Ovary (tissue), 3 donors: ENCODE data around the gene ACSL6.

Experiments used
- EP300 ChIP-seq: sonication (generic); formaldehyde crosslinking; IDR thresholded peaks from one replicate; pipeline ENCODE4 v1.6.1; 2017; ENCODE audit warnings: antibody characterized with exemption
- POLR2A ChIP-seq: fragments of 450-650 bp; IDR thresholded peaks from one replicate; pipeline ENCODE4 v1.6.1; 2017; ENCODE audit warnings: antibody characterized with exemption, mild to moderate bottlenecking, moderate library complexity
- TF ChIP-seq, protein P1 (sequence below), 3 donors: fragments of 450-650 bp in 2 of 3; fragments of 200-600 bp in 1 of 3; IDR thresholded peaks; one replicate each; pipeline versions ENCODE4 v1.5.1 to v1.8.0; 2016 to 2022; ENCODE audit warnings: antibody characterized with exemption in 3 of 3, mild to moderate bottlenecking in 1 of 3
- donor health status: DM: no; HTN: no; CAD: no.

- TF ChIP-seq EP300: no peak
- TF ChIP-seq, protein P1, sequence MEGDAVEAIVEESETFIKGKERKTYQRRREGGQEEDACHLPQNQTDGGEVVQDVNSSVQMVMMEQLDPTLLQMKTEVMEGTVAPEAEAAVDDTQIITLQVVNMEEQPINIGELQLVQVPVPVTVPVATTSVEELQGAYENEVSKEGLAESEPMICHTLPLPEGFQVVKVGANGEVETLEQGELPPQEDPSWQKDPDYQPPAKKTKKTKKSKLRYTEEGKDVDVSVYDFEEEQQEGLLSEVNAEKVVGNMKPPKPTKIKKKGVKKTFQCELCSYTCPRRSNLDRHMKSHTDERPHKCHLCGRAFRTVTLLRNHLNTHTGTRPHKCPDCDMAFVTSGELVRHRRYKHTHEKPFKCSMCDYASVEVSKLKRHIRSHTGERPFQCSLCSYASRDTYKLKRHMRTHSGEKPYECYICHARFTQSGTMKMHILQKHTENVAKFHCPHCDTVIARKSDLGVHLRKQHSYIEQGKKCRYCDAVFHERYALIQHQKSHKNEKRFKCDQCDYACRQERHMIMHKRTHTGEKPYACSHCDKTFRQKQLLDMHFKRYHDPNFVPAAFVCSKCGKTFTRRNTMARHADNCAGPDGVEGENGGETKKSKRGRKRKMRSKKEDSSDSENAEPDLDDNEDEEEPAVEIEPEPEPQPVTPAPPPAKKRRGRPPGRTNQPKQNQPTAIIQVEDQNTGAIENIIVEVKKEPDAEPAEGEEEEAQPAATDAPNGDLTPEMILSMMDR (IDR thresholded peaks at IDR 0.05): no peak
- no peak for TF ChIP-seq POLR2A
Measured at GRCh38 chr5:131943916-131944315, 67.5 kb downstream of the ACSL6 start.
